ENCODE measurements around the gene POU4F2.

POU4F2 gene

DNA sequence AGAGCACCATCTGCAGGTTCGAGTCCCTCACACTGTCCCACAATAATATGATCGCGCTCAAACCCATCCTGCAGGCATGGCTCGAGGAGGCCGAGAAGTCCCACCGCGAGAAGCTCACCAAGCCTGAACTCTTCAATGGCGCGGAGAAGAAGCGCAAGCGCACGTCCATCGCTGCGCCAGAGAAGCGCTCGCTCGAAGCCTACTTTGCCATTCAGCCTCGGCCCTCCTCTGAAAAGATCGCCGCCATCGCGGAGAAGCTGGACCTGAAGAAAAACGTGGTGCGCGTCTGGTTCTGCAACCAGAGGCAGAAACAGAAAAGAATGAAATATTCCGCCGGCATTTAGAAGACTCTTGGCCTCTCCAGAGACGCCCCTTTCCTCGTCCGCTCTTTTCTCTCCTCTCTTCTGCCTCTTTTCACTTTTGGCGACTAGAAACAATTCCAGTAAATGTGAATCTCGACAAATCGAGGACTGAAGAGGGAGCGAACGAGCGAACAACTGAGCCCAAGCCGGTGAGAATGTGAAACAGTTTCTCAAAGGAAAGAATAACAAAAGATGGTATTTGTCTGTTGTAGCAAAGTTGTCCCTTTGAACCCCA, 1.9 kb downstream of the POU4F2 start:
- DNase-seq (ENCODE audit: low read depth) = no peak
- no peak overlapping the region for H3K4me3 ChIP-seq (ENCODE audit: low read length)
- H3K9me3 ChIP-seq (ENCODE audit: control insufficient read depth, low read length) = peaks cover 21% of the 10 kb centered on the region
- peaks cover 62% of the 10 kb centered on the region for H3K27me3 ChIP-seq (replicated peaks; ENCODE audit: control insufficient read depth, insufficient read depth, low read length)
- no peaks in the 10 kb centered on the region for H3K36me3 ChIP-seq (ENCODE audit: control insufficient read depth, insufficient read depth, low read length, severe bottlenecking)
- no peaks in the 10 kb centered on the region for H3K4me1 ChIP-seq (ENCODE audit: control insufficient read depth, insufficient read depth, low read length)
- H3K9ac ChIP-seq (ENCODE audit: low read length) = no peak overlapping the region

- DNase-seq (ENCODE audit: low read depth) = no peak
- Histone ChIP-seq H3K36me3 (ENCODE audit: control insufficient read depth, insufficient read depth, low read length, severe bottlenecking) (no peaks in the 10 kb centered on the region), H3K9me3 (ENCODE audit: control insufficient read depth, low read length) (peaks cover 21% of the 10 kb centered on the region), H3K4me3 (ENCODE audit: low read length) (no peak overlapping the region), H3K27me3 (replicated peaks; ENCODE audit: control insufficient read depth, insufficient read depth, low read length) (peaks cover 62% of the 10 kb centered on the region), H3K9ac (ENCODE audit: low read length) (no peak overlapping the region), H3K4me1 (ENCODE audit: control insufficient read depth, insufficient read depth, low read length) (no peaks in the 10 kb centered on the region)
Measured at GRCh38 chr4:146641762-146642161, 3.1 kb downstream of the POU4F2 start.

DNA sequence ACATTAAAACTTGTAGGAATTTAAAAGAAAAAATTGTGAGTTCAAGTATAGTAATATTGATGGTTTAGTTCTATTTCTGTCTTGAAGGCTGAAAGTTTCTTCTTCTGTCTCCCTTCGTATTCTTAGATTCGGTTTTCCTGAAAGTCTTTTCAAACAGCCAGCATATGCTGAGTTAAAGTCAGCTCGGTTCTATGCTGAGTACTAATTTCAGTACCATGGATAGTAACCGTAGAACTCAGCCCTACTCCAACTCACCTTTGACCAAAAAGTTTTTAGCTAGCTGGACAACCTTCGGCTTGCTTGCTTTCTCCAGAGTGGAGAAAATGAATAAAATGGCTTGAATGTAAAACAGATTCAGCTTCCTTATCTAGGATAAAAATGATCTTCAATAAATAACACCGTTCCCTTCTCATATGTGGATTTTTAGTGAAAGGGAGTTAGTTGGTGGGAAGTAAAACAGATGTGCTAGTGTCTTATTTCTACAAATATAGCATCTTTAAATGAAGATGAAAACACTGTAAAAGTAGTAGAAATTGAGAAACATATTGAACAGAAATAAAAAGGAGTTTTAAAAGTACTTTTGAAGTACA, 5.2 kb downstream of the POU4F2 start:
- Histone ChIP-seq H3K27me3 (replicated peaks; ENCODE audit: control insufficient read depth, insufficient read depth, low read length) (peaks cover 65% of the 10 kb centered on the region), H3K9ac (ENCODE audit: low read length) (no peak overlapping the region), H3K36me3 (ENCODE audit: control insufficient read depth, insufficient read depth, low read length, severe bottlenecking) (no peaks in the 10 kb centered on the region), H3K9me3 (ENCODE audit: control insufficient read depth, low read length) (peaks cover 21% of the 10 kb centered on the region), H3K4me3 (ENCODE audit: low read length) (no peak overlapping the region), H3K4me1 (ENCODE audit: control insufficient read depth, insufficient read depth, low read length) (no peaks in the 10 kb centered on the region)
- DNase-seq (ENCODE audit: low read depth) = peak; percentile 43

DNA sequence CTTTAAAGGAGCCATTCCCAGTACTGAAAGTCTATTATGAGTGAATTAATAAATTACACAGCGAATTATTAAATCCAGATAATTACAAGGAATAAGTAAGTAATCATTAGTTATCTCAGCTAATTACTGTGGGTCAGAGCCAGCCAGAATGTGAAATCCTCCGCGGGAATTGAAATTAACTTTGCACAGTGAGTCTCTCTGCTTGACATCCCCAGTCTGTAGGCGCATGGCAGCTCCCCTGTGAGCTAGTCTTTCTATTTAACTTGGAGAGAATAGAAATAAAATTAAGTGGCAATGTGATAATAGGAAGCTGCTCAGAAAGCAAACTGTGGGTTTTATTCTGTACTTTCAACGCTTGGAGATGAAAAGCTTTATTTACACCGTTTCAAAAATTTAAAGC, 7.2 kb downstream of the POU4F2 start:
- Histone ChIP-seq H3K9me3 (ENCODE audit: control insufficient read depth, low read length) (peaks cover 16% of the 10 kb centered on the region), H3K9ac (ENCODE audit: low read length) (no peak overlapping the region), H3K4me3 (ENCODE audit: low read length) (no peak overlapping the region), H3K4me1 (ENCODE audit: control insufficient read depth, insufficient read depth, low read length) (no peaks in the 10 kb centered on the region), H3K27me3 (replicated peaks; ENCODE audit: control insufficient read depth, insufficient read depth, low read length) (peaks cover 77% of the 10 kb centered on the region), H3K36me3 (ENCODE audit: control insufficient read depth, insufficient read depth, low read length, severe bottlenecking) (no peaks in the 10 kb centered on the region)
- no peak for DNase-seq (ENCODE audit: low read depth)

- DNase-seq (ENCODE audit: low read depth) = no peak
- peaks cover 77% of the 10 kb centered on the region for H3K27me3 ChIP-seq (replicated peaks; ENCODE audit: control insufficient read depth, insufficient read depth, low read length)
- H3K4me1 ChIP-seq (ENCODE audit: control insufficient read depth, insufficient read depth, low read length) = no peaks in the 10 kb centered on the region
- no peak overlapping the region for H3K9ac ChIP-seq (ENCODE audit: low read length)
- H3K36me3 ChIP-seq (ENCODE audit: control insufficient read depth, insufficient read depth, low read length, severe bottlenecking) = no peaks in the 10 kb centered on the region
- no peak overlapping the region for H3K4me3 ChIP-seq (ENCODE audit: low read length)
- peaks cover 12% of the 10 kb centered on the region for H3K9me3 ChIP-seq (ENCODE audit: control insufficient read depth, low read length)
Measured at GRCh38 chr4:146646593-146647325, 8.1 kb downstream of the POU4F2 start.

DNA sequence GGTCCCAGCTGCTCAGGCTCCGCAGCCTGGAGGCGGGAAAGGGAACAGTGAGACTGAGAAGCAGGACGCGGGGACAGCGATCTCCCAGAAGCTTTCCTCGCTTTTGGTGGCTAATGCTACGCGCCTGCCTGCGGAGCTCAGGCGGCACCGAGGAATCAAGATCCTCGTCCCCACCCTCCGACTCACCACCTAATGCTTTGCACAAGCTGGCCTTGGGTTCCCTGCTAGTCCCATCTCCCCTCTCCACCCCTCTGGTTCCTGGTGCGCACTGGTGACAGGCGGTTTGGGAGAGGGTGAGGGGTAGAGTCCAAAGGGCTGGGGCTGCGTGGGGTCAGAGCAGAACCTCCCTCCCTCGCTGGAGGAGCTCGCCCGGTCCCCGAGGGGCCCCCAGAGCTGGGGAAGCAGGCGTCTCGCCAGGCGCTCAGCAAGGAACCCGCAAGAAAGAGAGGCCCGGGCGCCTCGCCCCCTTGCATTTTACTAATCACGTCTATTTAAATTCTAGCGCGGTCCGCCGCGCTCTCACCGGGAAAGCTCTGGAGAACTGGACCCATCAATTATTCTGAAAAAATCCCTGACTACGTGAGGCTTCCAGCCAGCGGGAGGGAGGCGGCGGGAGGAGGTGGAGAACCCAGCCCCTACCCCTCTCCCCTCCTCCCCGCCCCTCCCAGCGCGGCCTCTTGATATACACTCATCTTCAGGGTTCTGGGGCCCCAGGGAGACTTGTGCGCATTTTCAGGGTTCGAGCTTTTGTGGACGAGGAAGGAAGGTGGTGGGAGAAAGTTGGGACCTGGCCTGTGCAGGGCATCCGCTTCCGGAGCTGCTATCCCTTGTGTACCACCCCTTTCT, 9.1 kb downstream of the POU4F2 start:
- DNase-seq (ENCODE audit: low read depth) = no peak
- no peaks in the 10 kb centered on the region for H3K4me1 ChIP-seq (ENCODE audit: control insufficient read depth, insufficient read depth, low read length)
- no peaks in the 10 kb centered on the region for H3K36me3 ChIP-seq (ENCODE audit: control insufficient read depth, insufficient read depth, low read length, severe bottlenecking)
- H3K4me3 ChIP-seq (ENCODE audit: low read length) = no peak overlapping the region
- H3K9ac ChIP-seq (ENCODE audit: low read length) = no peak overlapping the region
- peaks cover 3% of the 10 kb centered on the region for H3K9me3 ChIP-seq (ENCODE audit: control insufficient read depth, low read length)
- peaks cover 82% of the 10 kb centered on the region for H3K27me3 ChIP-seq (replicated peaks; ENCODE audit: control insufficient read depth, insufficient read depth, low read length)

DNA sequence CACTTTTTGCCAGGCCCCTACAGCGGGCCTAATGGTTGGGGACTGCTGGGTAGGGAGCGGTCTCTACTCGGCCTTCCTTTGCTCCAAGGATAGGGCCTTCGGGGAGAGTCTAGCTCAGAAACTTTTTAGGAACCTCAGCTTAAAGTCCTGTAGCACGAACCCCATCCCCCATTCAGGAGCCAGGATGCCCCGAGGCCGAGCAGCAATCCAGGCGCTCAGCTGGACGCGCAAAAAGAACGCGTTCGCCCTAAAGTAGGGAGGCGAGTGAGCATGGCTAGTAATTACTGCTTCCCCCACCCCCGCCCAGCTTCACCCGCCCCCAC, 9.7 kb downstream of the POU4F2 start:
- no peak for DNase-seq (ENCODE audit: low read depth)
- no peaks in the 10 kb centered on the region for H3K36me3 ChIP-seq (ENCODE audit: control insufficient read depth, insufficient read depth, low read length, severe bottlenecking)
- H3K4me3 ChIP-seq (ENCODE audit: low read length) = no peak overlapping the region
- peaks cover 88% of the 10 kb centered on the region for H3K27me3 ChIP-seq (replicated peaks; ENCODE audit: control insufficient read depth, insufficient read depth, low read length)
- no peaks in the 10 kb centered on the region for H3K4me1 ChIP-seq (ENCODE audit: control insufficient read depth, insufficient read depth, low read length)
- H3K9me3 ChIP-seq (ENCODE audit: control insufficient read depth, low read length) = peaks cover 3% of the 10 kb centered on the region
- H3K9ac ChIP-seq (ENCODE audit: low read length) = no peak overlapping the region

DNA sequence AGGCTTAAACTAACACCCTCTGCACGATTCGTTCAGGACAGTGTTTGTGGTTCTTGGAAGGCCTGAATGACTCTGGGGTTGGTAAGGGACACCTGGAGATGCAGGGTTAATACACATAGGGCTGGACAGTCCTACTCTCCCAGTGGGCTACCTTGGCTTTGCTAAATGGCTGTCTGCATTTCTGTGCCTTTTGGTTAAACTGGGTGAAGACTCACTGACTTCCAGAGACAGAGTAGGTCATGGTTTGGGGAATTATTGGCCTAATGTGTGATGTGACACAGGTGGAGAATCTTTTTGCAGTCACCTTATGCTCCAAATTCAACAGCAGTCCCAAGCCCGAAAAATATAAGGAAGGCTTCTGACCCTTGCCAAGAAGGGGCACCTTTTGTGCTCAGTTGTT, 10.5 kb downstream of the POU4F2 start:
- no peak for DNase-seq (ENCODE audit: low read depth)
- Histone ChIP-seq H3K4me1 (ENCODE audit: control insufficient read depth, insufficient read depth, low read length) (no peaks in the 10 kb centered on the region), H3K27me3 (replicated peaks; ENCODE audit: control insufficient read depth, insufficient read depth, low read length) (peaks cover 90% of the 10 kb centered on the region), H3K9me3 (ENCODE audit: control insufficient read depth, low read length) (no peaks in the 10 kb centered on the region), H3K9ac (ENCODE audit: low read length) (no peak overlapping the region), H3K36me3 (ENCODE audit: control insufficient read depth, insufficient read depth, low read length, severe bottlenecking) (no peaks in the 10 kb centered on the region), H3K4me3 (ENCODE audit: low read length) (no peak overlapping the region)

- no peaks in the 10 kb centered on the region for H3K9me3 ChIP-seq (ENCODE audit: control insufficient read depth, low read length)
Measured at GRCh38 chr4:146650034-146650433, 11.3 kb downstream of the POU4F2 start.

DNA sequence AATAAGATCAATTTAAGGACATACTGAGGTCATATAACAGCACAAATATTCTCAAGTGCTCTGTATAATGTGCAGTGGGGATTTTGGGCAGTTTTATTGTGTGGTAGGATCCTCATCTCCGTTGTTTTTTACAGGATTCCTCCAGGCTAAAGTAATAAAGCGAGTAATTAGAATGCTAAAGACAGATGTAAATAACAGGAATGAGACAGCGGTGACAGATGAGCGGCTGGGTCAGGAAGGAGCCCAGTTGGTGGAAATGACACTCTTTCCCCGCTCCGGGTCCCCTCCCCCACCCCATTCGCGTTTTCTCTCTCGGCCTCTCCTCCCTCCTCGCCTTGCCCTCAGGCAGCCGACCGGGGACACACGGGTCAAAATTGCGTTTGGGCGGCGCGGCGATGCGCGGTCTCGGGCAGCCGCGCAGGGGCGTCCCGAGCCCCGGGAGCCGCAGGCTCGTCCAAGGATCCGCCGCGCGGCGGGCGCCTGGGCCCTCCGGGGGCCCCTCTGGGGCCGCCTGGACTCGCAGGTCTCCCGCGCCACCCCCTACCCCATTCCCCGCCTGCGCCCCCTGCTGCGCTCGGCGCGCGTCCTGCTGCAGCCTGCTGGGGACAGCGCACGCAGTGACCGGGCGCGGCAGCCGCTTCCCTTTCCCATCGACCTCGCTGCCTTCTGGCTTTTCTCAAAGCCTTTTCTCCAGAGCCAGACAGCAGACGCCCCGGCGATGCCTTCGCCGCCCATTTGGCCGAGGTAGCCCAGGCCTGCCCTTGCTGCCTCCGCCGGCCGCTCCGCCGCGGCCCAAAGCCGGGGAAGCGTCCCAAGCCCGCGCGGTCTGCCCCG, 16.2 kb downstream of the POU4F2 start:
- Histone ChIP-seq H3K4me1 (ENCODE audit: control insufficient read depth, insufficient read depth, low read length) (no peaks in the 10 kb centered on the region), H3K27me3 (replicated peaks; ENCODE audit: control insufficient read depth, insufficient read depth, low read length) (peaks cover 50% of the 10 kb centered on the region), H3K9ac (ENCODE audit: low read length) (no peak overlapping the region), H3K4me3 (ENCODE audit: low read length) (peak overlapping the region; percentile 75), H3K36me3 (ENCODE audit: control insufficient read depth, insufficient read depth, low read length, severe bottlenecking) (no peaks in the 10 kb centered on the region), H3K9me3 (ENCODE audit: control insufficient read depth, low read length) (no peaks in the 10 kb centered on the region)
- DNase-seq (ENCODE audit: low read depth) = peak; percentile 44

More at GRCh38 chr4:146650034-146650433, 11.3 kb downstream of the POU4F2 start:
- DNase-seq (ENCODE audit: low read depth) = no peak
- H3K36me3 ChIP-seq (ENCODE audit: control insufficient read depth, insufficient read depth, low read length, severe bottlenecking) = no peaks in the 10 kb centered on the region
- peaks cover 82% of the 10 kb centered on the region for H3K27me3 ChIP-seq (replicated peaks; ENCODE audit: control insufficient read depth, insufficient read depth, low read length)
- H3K4me3 ChIP-seq (ENCODE audit: low read length) = no peak overlapping the region
- H3K4me1 ChIP-seq (ENCODE audit: control insufficient read depth, insufficient read depth, low read length) = no peaks in the 10 kb centered on the region
- no peak overlapping the region for H3K9ac ChIP-seq (ENCODE audit: low read length)

Measured in adipocyte (in vitro differentiated cells).